ENCODE data around the gene FLT3LG. TPM values are rescaled to one million over a fixed set of nuclear protein-coding genes. Genes with fewer than 3 reads are reported as not detected.

Gene FLT3LG
- total RNA-seq, 6 experiments from 2014 or later: 0.80 to 4.4 (median 2.3) TPM

- DNase-seq: peak; percentile 58 to 67 (median 60)
- intact Hi-C loops (cut with DNase I): no loop called here
- peaks cover 0 to 55% (median 15%) of the 10 kb centered on the region in 4 donors for H3K36me3 ChIP-seq
- ATAC-seq: peak; percentile 74 to 85 (median 79)
- TF ChIP-seq, protein P1, sequence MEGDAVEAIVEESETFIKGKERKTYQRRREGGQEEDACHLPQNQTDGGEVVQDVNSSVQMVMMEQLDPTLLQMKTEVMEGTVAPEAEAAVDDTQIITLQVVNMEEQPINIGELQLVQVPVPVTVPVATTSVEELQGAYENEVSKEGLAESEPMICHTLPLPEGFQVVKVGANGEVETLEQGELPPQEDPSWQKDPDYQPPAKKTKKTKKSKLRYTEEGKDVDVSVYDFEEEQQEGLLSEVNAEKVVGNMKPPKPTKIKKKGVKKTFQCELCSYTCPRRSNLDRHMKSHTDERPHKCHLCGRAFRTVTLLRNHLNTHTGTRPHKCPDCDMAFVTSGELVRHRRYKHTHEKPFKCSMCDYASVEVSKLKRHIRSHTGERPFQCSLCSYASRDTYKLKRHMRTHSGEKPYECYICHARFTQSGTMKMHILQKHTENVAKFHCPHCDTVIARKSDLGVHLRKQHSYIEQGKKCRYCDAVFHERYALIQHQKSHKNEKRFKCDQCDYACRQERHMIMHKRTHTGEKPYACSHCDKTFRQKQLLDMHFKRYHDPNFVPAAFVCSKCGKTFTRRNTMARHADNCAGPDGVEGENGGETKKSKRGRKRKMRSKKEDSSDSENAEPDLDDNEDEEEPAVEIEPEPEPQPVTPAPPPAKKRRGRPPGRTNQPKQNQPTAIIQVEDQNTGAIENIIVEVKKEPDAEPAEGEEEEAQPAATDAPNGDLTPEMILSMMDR (IDR thresholded peaks at IDR 0.05): no peak
- no peak for TF ChIP-seq POLR2A (IDR thresholded peaks at IDR 0.05)
- H3K4me3 ChIP-seq: peak overlapping the region; percentile 16 to 32 (median 21)
- H3K4me1 ChIP-seq: no peaks in the 10 kb centered on the region
- no peaks in the 10 kb centered on the region for H3K9me3 ChIP-seq
- WGBS (ENCODE audit: insufficient coverage, low coverage, low lambda C conversion rate, missing lambda C conversion rate): 30% methylated on average over 2 of the region's 87 CpGs
- H3K27me3 ChIP-seq: no peaks in the 10 kb centered on the region
- no peak overlapping the region for H3K27ac ChIP-seq
Observed at GRCh38 chr19:49533551-49534488, 59.8 kb downstream of the FLT3LG start.

DNA sequence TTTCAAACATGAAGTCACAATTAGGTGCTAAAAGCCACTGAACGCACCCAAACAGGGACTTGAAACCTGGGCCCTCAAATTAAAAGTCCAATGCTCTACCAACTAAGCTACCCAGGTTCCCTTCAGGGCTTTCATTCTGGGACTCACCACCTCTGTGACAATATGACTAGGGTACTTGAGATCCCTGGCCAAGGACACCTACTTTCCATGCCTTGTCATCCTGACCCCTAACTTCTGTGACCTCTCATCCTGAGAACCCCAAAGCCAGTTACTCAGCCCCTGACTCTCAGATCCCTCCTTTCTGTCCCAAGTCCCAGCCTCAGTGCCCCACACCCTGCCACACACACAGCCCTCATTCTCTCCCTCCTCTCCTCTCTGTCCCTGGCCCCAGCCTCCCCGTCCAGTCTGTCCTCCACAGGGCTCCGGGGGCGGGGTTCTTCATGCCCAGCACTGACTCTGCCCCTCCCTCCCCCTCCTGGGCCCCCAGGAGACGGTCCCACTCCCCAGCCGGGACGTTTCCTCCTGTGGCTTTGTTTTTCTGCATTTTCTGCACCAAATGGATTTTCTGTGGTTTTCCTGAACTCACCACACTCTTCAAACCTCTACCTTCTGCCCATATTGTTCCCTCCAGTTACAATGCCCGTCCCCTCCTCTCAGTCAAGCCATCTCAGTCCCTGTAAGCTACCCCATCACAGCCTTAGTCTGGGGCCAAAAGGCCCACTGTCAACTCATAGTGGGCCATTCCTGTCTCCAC is 60.8 kb downstream of the FLT3LG start:
- intact Hi-C loops (cut with DNase I): no loop called here
- H3K4me1 ChIP-seq: no peaks in the 10 kb centered on the region
- WGBS (ENCODE audit: insufficient coverage, low coverage, low lambda C conversion rate, missing lambda C conversion rate): 72% methylated on average over 8 of the region's 8 CpGs
- no peaks in the 10 kb centered on the region for H3K27me3 ChIP-seq
- ATAC-seq (peak in 1 of 4 donors; percentile 6), DNase-seq (no peak)
- H3K4me3 ChIP-seq: no peak overlapping the region
- no peaks in the 10 kb centered on the region for H3K9me3 ChIP-seq
- H3K36me3 ChIP-seq: peaks cover 0 to 58% (median 21%) of the 10 kb centered on the region in 4 donors
- H3K27ac ChIP-seq: no peak overlapping the region
- TF ChIP-seq POLR2A (IDR thresholded peaks at IDR 0.05): no peak
- TF ChIP-seq, protein P1 (IDR thresholded peaks at IDR 0.05): no peak

MicroRNA genes within 50 kb of the gene (microRNA counts, 767-probe panel; counts per million panel counts)
- 14,332 counts per million, percentile 91 among the panel's probes with 10 or more counts for microRNA hsa-miR-150-5p

Small RNA genes within 50 kb of the gene (microRNA-seq; reads per million reads assigned to microRNA genes)
- gene MIR150: 138 to 156 reads per million in 2 donors

Small RNA genes within 50 kb of the gene (small RNA-seq; reads per million reads assigned to genes)
- 0 reads per million in 2 experiments for gene COX6CP7
- gene MIR150: 12.5 to 16.7 reads per million in 2 experiments
- gene SNORD32A: 0 reads per million in 2 experiments
- 0 reads per million in 2 experiments for gene SNORD33
- gene SNORD34: 0 reads per million in 2 experiments
- 0 reads per million in 2 experiments for gene SNORD35A
- gene SNORD35B: 0 reads per million in 2 experiments

Other genes starting within 250 kb of the FLT3LG start
- 1 to 10 TPM in 4 of 6 experiments, under 1 TPM in 2; 0.25 to 4.6 (median 2.4) TPM for gene SLC6A16, start 149.0 kb upstream of the FLT3LG start, total RNA-seq
- 1 to 10 TPM; 1.1 to 5.0 (median 3.5) TPM for gene CD37, start 138.8 kb upstream of the FLT3LG start, total RNA-seq
- 1 to 10 TPM; 3.3 to 8.9 (median 5.3) TPM for gene TEAD2, start 111.8 kb upstream of the FLT3LG start, total RNA-seq
- gene DKKL1, start 110.3 kb upstream of the FLT3LG start, total RNA-seq: not detected
- gene KASH5, start 86.0 kb upstream of the FLT3LG start, total RNA-seq: under 1 TPM in 1 of 6 experiments, not detected in 5; 0.32 TPM
- not detected for gene PTH2, start 50.8 kb upstream of the FLT3LG start, total RNA-seq
- not detected for gene GFY, start 48.8 kb upstream of the FLT3LG start, total RNA-seq
- gene SLC17A7, start 32.7 kb upstream of the FLT3LG start, total RNA-seq: under 1 TPM in 1 of 6 experiments, not detected in 5; 0.13 TPM
- 10 to 100 TPM; 37.4 to 57.7 (median 43.4) TPM for gene PIH1D1, start 22.4 kb upstream of the FLT3LG start, total RNA-seq
- gene ALDH16A1, start 21.0 kb upstream of the FLT3LG start, total RNA-seq: 10 to 100 TPM; 14.4 to 29.6 (median 19.8) TPM
- 100 to 1,000 TPM; 675 to 992 (median 801) TPM for gene RPL13A, start 13.4 kb downstream of the FLT3LG start, total RNA-seq
- gene RPS11, start 22.2 kb downstream of the FLT3LG start, total RNA-seq: 1,000 to 10,000 TPM in 2 of 6 experiments, 100 to 1,000 TPM in 4; 417 to 1,739 (median 617) TPM
- gene FCGRT, start 38.4 kb downstream of the FLT3LG start, total RNA-seq: 100 to 1,000 TPM; 123 to 335 (median 245) TPM
- gene RCN3, start 53.8 kb downstream of the FLT3LG start, total RNA-seq: 10 to 100 TPM in 3 of 6 experiments, 1 to 10 TPM in 3; 5.3 to 18.0 (median 10.9) TPM
- 10 to 100 TPM; 16.2 to 31.9 (median 23.2) TPM for gene NOSIP, start 106.3 kb downstream of the FLT3LG start, total RNA-seq
- 1 to 10 TPM; 2.5 to 5.9 (median 3.1) TPM for gene PRRG2, start 107.1 kb downstream of the FLT3LG start, total RNA-seq
- gene PRR12, start 117.0 kb downstream of the FLT3LG start, total RNA-seq: 1 to 10 TPM; 4.0 to 8.5 (median 5.5) TPM
- 10 to 100 TPM in 5 of 6 experiments, 1 to 10 TPM in 1; 8.5 to 16.4 (median 11.5) TPM for gene RRAS, start 165.9 kb downstream of the FLT3LG start, total RNA-seq
- 10 to 100 TPM; 14.6 to 33.0 (median 27.3) TPM for gene SCAF1, start 168.0 kb downstream of the FLT3LG start, total RNA-seq
- gene IRF3, start 191.6 kb downstream of the FLT3LG start, total RNA-seq: 10 to 100 TPM; 29.6 to 41.8 (median 35.3) TPM
- gene BCL2L12, start 191.7 kb downstream of the FLT3LG start, total RNA-seq: 10 to 100 TPM in 4 of 6 experiments, 1 to 10 TPM in 2; 4.5 to 11.6 (median 10.5) TPM
- 10 to 100 TPM; 25.3 to 63.2 (median 39.9) TPM for gene PRMT1, start 203.1 kb downstream of the FLT3LG start, total RNA-seq
- gene ADM5, start 215.4 kb downstream of the FLT3LG start, total RNA-seq: under 1 TPM; 0.19 to 0.70 (median 0.51) TPM
- 1 to 10 TPM in 3 of 6 experiments, under 1 TPM in 3; 0.43 to 6.7 (median 0.97) TPM for gene CPT1C, start 216.9 kb downstream of the FLT3LG start, total RNA-seq